Measurements from ENCODE around the gene GREB1.

DNA sequence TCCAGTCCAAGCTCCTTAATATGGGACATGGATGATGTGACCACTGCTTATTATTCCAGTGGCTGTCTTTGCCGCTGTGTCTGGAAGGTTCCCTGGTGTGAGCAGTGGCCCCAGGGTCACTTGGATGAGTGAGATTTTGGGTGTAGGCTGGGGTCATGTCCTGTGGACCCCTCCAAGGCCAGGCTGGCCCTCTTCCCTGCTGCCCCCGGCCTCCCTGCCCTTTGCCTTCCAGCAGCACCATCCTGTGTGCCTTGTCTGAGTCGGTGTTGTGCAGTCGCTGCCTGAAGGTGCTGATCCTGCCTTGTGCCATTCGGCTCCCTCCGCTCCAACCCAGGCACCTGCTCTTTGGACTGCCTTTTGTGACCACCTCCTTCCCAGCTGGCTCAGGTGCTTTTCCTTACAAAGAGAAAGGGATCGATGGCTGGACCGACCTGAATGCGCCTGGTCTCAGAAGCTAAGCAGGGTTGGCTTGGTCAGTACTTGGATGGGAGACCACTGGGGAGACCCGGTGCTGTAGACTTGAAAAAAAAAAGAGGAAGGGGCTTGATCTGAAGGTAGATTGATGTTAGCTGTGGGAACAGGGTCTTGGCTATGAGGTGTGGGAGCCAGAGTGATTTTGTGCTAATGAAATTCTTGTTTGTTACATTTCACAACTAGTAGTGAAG is 16.7 kb upstream of the GREB1 start:
- no peak for TF ChIP-seq POLR2A (IDR thresholded peaks at IDR 0.05)
- TF ChIP-seq, protein P1, sequence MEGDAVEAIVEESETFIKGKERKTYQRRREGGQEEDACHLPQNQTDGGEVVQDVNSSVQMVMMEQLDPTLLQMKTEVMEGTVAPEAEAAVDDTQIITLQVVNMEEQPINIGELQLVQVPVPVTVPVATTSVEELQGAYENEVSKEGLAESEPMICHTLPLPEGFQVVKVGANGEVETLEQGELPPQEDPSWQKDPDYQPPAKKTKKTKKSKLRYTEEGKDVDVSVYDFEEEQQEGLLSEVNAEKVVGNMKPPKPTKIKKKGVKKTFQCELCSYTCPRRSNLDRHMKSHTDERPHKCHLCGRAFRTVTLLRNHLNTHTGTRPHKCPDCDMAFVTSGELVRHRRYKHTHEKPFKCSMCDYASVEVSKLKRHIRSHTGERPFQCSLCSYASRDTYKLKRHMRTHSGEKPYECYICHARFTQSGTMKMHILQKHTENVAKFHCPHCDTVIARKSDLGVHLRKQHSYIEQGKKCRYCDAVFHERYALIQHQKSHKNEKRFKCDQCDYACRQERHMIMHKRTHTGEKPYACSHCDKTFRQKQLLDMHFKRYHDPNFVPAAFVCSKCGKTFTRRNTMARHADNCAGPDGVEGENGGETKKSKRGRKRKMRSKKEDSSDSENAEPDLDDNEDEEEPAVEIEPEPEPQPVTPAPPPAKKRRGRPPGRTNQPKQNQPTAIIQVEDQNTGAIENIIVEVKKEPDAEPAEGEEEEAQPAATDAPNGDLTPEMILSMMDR (IDR thresholded peaks at IDR 0.05): no peak
- no peak for TF ChIP-seq EP300 (IDR thresholded peaks at IDR 0.05)
- TF ChIP-seq POLR2AphosphoS5 (IDR thresholded peaks at IDR 0.05): no peak
